Sigmoid colon (tissue), 4 donors: ENCODE results near the gene ERBB2.

Source experiments
- CTCF ChIP-seq, 4 experiments: fragments of 450-650 bp in 3 of 4; fragments of 200-600 bp in 1 of 4; IDR thresholded peaks; one replicate each; pipeline ENCODE4 v1.5.1; 2016 to 2019; ENCODE audit warnings: antibody characterized with exemption in 4 of 4, mild to moderate bottlenecking in 3 of 4, moderate library complexity in 2 of 4
- EP300 ChIP-seq, 4 donors: sonication (generic); formaldehyde crosslinking; IDR thresholded peaks; one replicate each; pipeline ENCODE4 v1.6.1; 2017; ENCODE audit warnings: antibody characterized with exemption in 4 of 4
- POLR2A ChIP-seq, 2 donors: fragments of 450-650 bp; IDR thresholded peaks; one replicate each; pipeline ENCODE4 v1.6.1; 2016; ENCODE audit warnings: antibody characterized with exemption in 2 of 2, mild to moderate bottlenecking in 2 of 2, moderate library complexity in 2 of 2
- POLR2AphosphoS5 ChIP-seq, 4 donors: sonication (generic); formaldehyde crosslinking; IDR thresholded peaks; one replicate each; pipeline ENCODE4 v1.6.1; 2017; ENCODE audit warnings: antibody characterized with exemption in 4 of 4

GRCh38 chr17:39765766-39766165 is 65.9 kb downstream of the ERBB2 start:
- no peak for TF ChIP-seq CTCF (IDR thresholded peaks at IDR 0.05)
- no peak for TF ChIP-seq POLR2AphosphoS5 (IDR thresholded peaks at IDR 0.05)
- TF ChIP-seq POLR2A (IDR thresholded peaks at IDR 0.05): no peak
- TF ChIP-seq EP300 (IDR thresholded peaks at IDR 0.05): no peak
